Mesenchymal stem cell (in vitro differentiated cells and primary cell): Measurements from ENCODE around the gene PBX3.
A peak's percentile ranks its signal among the peaks of the same experiment; 100 is the strongest.

Experiments used
- DNase-seq: peaks from one replicate; pipeline ENCODE4 v3.0.0-alpha.2; 2013
- H2AFZ ChIP-seq: one replicate; pipeline ENCODE4 v1.6.1; 2013; ENCODE audit warnings: low read depth, mild to moderate bottlenecking, control low read depth, inconsistent platforms, low read length, moderate library complexity
- H2AK5ac ChIP-seq: 2 replicates; pipeline ENCODE4 v1.6.1; 2013; ENCODE audit warnings: low read length, moderate library complexity, mild to moderate bottlenecking, inconsistent platforms; ENCODE audit not compliant: severe bottlenecking
- H2BK120ac ChIP-seq: one replicate; pipeline ENCODE4 v1.6.1; 2013; ENCODE audit warnings: low read depth, mild to moderate bottlenecking, inconsistent platforms, low read length, moderate library complexity
- H2BK12ac ChIP-seq, 2 experiments: one replicate each; pipeline ENCODE4 v1.6.1; 2013; ENCODE audit warnings: inconsistent platforms in 2 of 2, low read length in 2 of 2, mild to moderate bottlenecking in 2 of 2, moderate library complexity in 2 of 2, control low read depth in 1 of 2
- H2BK15ac ChIP-seq: one replicate; pipeline ENCODE4 v1.6.1; 2013; ENCODE audit warnings: mild to moderate bottlenecking, low read depth, inconsistent platforms; ENCODE audit not compliant: poor library complexity, severe bottlenecking
- H2BK5ac ChIP-seq: 2 replicates; pipeline ENCODE4 v1.6.1; 2013; ENCODE audit warnings: low read depth, mild to moderate bottlenecking, low read length, control low read depth, inconsistent platforms; ENCODE audit not compliant: poor library complexity, severe bottlenecking
- H3K14ac ChIP-seq, 2 experiments: one replicate each; pipeline ENCODE4 v1.6.1; 2013; ENCODE audit warnings: inconsistent platforms in 2 of 2, low read length in 2 of 2, control low read depth in 1 of 2, mild to moderate bottlenecking in 1 of 2, moderate library complexity in 1 of 2
- H3K18ac ChIP-seq, 2 experiments: one replicate each; pipeline ENCODE4 v1.6.1; 2013; ENCODE audit warnings: inconsistent platforms in 2 of 2, low read length in 2 of 2, control low read depth in 1 of 2, low read depth in 1 of 2, mild to moderate bottlenecking in 1 of 2
- H3K23ac ChIP-seq, 2 experiments: one replicate each; pipeline ENCODE4 v1.6.1; 2013; ENCODE audit warnings: inconsistent platforms in 2 of 2, low read length in 2 of 2, mild to moderate bottlenecking in 2 of 2, moderate library complexity in 2 of 2, control low read depth in 1 of 2
- H3K27ac ChIP-seq: 2 replicates; pipeline ENCODE4 v1.5.1; 2013; ENCODE audit warnings: mild to moderate bottlenecking, moderate library complexity, low read length, control low read depth, inconsistent platforms; ENCODE audit not compliant: poor library complexity, severe bottlenecking
- H3K27me3 ChIP-seq, 2 experiments: 2 replicates each; pipeline versions ENCODE4 v1.6.1 to v1.7.0; 2013; ENCODE audit warnings: low read length in 2 of 2, mild to moderate bottlenecking in 2 of 2, moderate library complexity in 2 of 2, control low read depth in 1 of 2, inconsistent platforms in 1 of 2; ENCODE audit not compliant: control insufficient read depth in 1 of 2, insufficient read depth in 1 of 2
- H3K36me3 ChIP-seq, 2 experiments: 2 replicates each; pipeline versions ENCODE4 v1.6.1 to v1.7.0; 2013; ENCODE audit warnings: low read length in 2 of 2, control low read depth in 1 of 2, inconsistent platforms in 1 of 2, low read depth in 1 of 2, mild to moderate bottlenecking in 1 of 2; ENCODE audit not compliant: insufficient read depth in 2 of 2, control insufficient read depth in 1 of 2
- H3K4ac ChIP-seq, 2 experiments: one replicate each; pipeline ENCODE4 v1.6.1; 2013; ENCODE audit warnings: inconsistent platforms in 2 of 2, low read length in 2 of 2, mild to moderate bottlenecking in 2 of 2, moderate library complexity in 2 of 2, control low read depth in 1 of 2, low read depth in 1 of 2
- H3K4me1 ChIP-seq: 2 replicates; pipeline ENCODE4 v1.6.1; 2013; ENCODE audit warnings: low read depth, low read length, control low read depth; ENCODE audit not compliant: control insufficient read depth, insufficient read depth
- H3K4me2 ChIP-seq: 2 replicates; pipeline ENCODE4 v1.6.1; 2013; ENCODE audit warnings: low read length, mild to moderate bottlenecking, inconsistent platforms; ENCODE audit not compliant: poor library complexity, severe bottlenecking
- H3K4me3 ChIP-seq, 2 experiments: 2 replicates each; pipeline versions ENCODE4 v1.5.1 to v1.7.0; 2013; ENCODE audit warnings: low read length in 2 of 2, mild to moderate bottlenecking in 2 of 2, control low read depth in 1 of 2, low read depth in 1 of 2; ENCODE audit not compliant: insufficient read depth in 1 of 2
- H3K79me1 ChIP-seq: replicated peaks from 2 replicates; pipeline ENCODE4 v1.6.1; 2013; ENCODE audit warnings: mild to moderate bottlenecking, control low read depth, low read length, inconsistent platforms; ENCODE audit not compliant: poor library complexity, severe bottlenecking
- H3K9ac ChIP-seq: 2 replicates; pipeline ENCODE4 v1.7.0; 2013; ENCODE audit warnings: mild to moderate bottlenecking, low read length, moderate library complexity
- H3K9me3 ChIP-seq: 2 replicates; pipeline ENCODE4 v1.7.0; 2013; ENCODE audit warnings: mild to moderate bottlenecking, low read length; ENCODE audit not compliant: control insufficient read depth
- H4K8ac ChIP-seq: one replicate; pipeline ENCODE4 v1.6.1; 2013; ENCODE audit warnings: inconsistent platforms, mild to moderate bottlenecking, low read length, moderate library complexity
- H4K91ac ChIP-seq: one replicate; pipeline ENCODE4 v1.6.1; 2013; ENCODE audit warnings: mild to moderate bottlenecking, low read length, inconsistent platforms
- WGBS: methylation state at CpG from one replicate; pipeline ENCODE4 v1.1.7; 2013; ENCODE audit warnings: mixed read lengths; 5-methylcytosine and 5-hydroxymethylcytosine counted together

The PBX3 gene

DNA sequence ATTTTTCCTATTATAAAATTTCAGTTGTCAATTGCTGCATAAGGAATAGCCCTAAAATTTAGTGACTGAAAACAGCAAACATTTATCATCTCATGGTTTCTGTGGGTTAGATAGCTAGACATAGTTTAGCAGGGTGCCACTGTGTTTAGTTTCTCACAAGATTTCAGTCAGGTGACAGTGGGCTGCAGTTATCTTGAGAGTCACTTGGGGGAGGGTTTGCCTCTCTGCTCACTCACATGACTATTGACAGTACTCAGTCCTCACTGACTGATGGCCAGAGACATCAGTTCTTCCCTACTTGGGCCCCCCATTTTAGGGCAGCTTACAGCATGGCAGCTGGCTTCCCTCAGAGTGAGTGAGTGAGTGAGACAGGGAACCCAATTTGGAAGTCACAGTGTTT is 42.0 kb downstream of the PBX3 start:
- H2BK15ac ChIP-seq = no peak overlapping the region
- H3K79me1 ChIP-seq = peaks cover 18% of the 10 kb centered on the region
- no peak overlapping the region for H2BK5ac ChIP-seq
- no peaks in the 10 kb centered on the region for H3K27me3 ChIP-seq
- no peak overlapping the region for H3K23ac ChIP-seq
- no peak overlapping the region for H4K91ac ChIP-seq
- no peak overlapping the region for H4K8ac ChIP-seq
- no peak overlapping the region for H2AK5ac ChIP-seq
- no peak overlapping the region for H2BK12ac ChIP-seq
- H3K4me3 ChIP-seq = no peak overlapping the region
- no peak overlapping the region for H3K18ac ChIP-seq
- DNase-seq = no peak
- H3K4ac ChIP-seq = no peak overlapping the region
- H3K4me2 ChIP-seq = no peak overlapping the region
- no peak overlapping the region for H2AFZ ChIP-seq
- H3K14ac ChIP-seq = no peak overlapping the region
- H3K9ac ChIP-seq = no peak overlapping the region
- peaks cover 0 to 5% of the 10 kb centered on the region in 2 experiments for H3K36me3 ChIP-seq
- H3K4me1 ChIP-seq = peaks cover under 1% of the 10 kb centered on the region
- no peak overlapping the region for H2BK120ac ChIP-seq
- H3K9me3 ChIP-seq = no peaks in the 10 kb centered on the region
- no peak overlapping the region for H3K27ac ChIP-seq

- no peak overlapping the region for H3K4me2 ChIP-seq
- no peaks in the 10 kb centered on the region for H3K36me3 ChIP-seq
- no peak overlapping the region for H2AFZ ChIP-seq
- H2BK12ac ChIP-seq = no peak overlapping the region
- no peak overlapping the region for H3K9ac ChIP-seq
- 92% methylated on average over 2 of the region's 2 CpGs for WGBS
- H3K4ac ChIP-seq = no peak overlapping the region
- H3K14ac ChIP-seq = no peak overlapping the region
- H3K4me3 ChIP-seq = no peak overlapping the region
- H3K79me1 ChIP-seq = peaks cover 13% of the 10 kb centered on the region
- H3K23ac ChIP-seq = no peak overlapping the region
- H3K18ac ChIP-seq = no peak overlapping the region
- H2AK5ac ChIP-seq = no peak overlapping the region
- no peaks in the 10 kb centered on the region for H3K9me3 ChIP-seq
- no peak overlapping the region for H2BK5ac ChIP-seq
- no peak overlapping the region for H2BK15ac ChIP-seq
- H3K27me3 ChIP-seq = no peaks in the 10 kb centered on the region
- no peaks in the 10 kb centered on the region for H3K4me1 ChIP-seq
- peak overlapping the region; percentile 28 for H4K8ac ChIP-seq
- H3K27ac ChIP-seq = no peak overlapping the region
- H2BK120ac ChIP-seq = no peak overlapping the region
- no peak for DNase-seq
- H4K91ac ChIP-seq = no peak overlapping the region
Observed at GRCh38 chr9:125794708-125795107, 47.5 kb downstream of the PBX3 start.

- Histone ChIP-seq H3K9ac (no peak overlapping the region), H2BK12ac (no peak overlapping the region), H2BK5ac (no peak overlapping the region), H4K91ac (no peak overlapping the region), H3K4me2 (no peak overlapping the region), H4K8ac (no peak overlapping the region), H3K23ac (no peak overlapping the region), H3K9me3 (no peaks in the 10 kb centered on the region), H2AK5ac (no peak overlapping the region), H3K36me3 (peaks cover 0 to 4% of the 10 kb centered on the region in 2 experiments), H3K27ac (no peak overlapping the region), H2AFZ (no peak overlapping the region), H3K4me3 (no peak overlapping the region), H3K14ac (no peak overlapping the region), H3K18ac (no peak overlapping the region), H3K27me3 (no peaks in the 10 kb centered on the region), H2BK120ac (no peak overlapping the region), H2BK15ac (no peak overlapping the region), H3K79me1 (peaks cover 13% of the 10 kb centered on the region), H3K4ac (no peak overlapping the region), H3K4me1 (no peaks in the 10 kb centered on the region)
- DNase-seq = no peak
- 100% methylated on average over 3 of the region's 4 CpGs for WGBS
Observed at GRCh38 chr9:125795970-125796596, 48.9 kb downstream of the PBX3 start.

GRCh38 chr9:125797930-125798329 is 50.8 kb downstream of the PBX3 start:
- Histone ChIP-seq H3K23ac (no peak overlapping the region), H3K79me1 (peaks cover 11% of the 10 kb centered on the region), H2BK5ac (no peak overlapping the region), H3K4me2 (no peak overlapping the region), H3K9ac (peak overlapping the region; percentile 58), H2AFZ (no peak overlapping the region), H3K27ac (no peak overlapping the region), H3K4ac (no peak overlapping the region), H2BK12ac (no peak overlapping the region), H2BK120ac (no peak overlapping the region), H3K14ac (no peak overlapping the region), H3K4me1 (no peaks in the 10 kb centered on the region), H3K4me3 (no peak overlapping the region), H2BK15ac (no peak overlapping the region), H4K8ac (no peak overlapping the region), H3K9me3 (no peaks in the 10 kb centered on the region), H3K27me3 (no peaks in the 10 kb centered on the region), H2AK5ac (no peak overlapping the region), H4K91ac (no peak overlapping the region), H3K36me3 (peaks cover 0 to 5% of the 10 kb centered on the region in 2 experiments), H3K18ac (no peak overlapping the region)
- 89% methylated on average over 1 of the region's 2 CpGs for WGBS
- DNase-seq = no peak
